MM.1S (cell line): ENCODE data around the gene BLM.

Experiments
- DNase-seq: peaks from one replicate; pipeline ENCODE4 v3.0.0-alpha.2; 2015
- H2AFZ ChIP-seq: fragments of 300-600 bp; sonication (generic); 2 replicates; pipeline ENCODE4 v1.6.0; 2016; ENCODE audit warnings: antibody characterized with exemption, low read length
- H3F3A ChIP-seq: fragments of 300-600 bp; sonication (generic); 2 replicates; pipeline ENCODE4 v1.6.1; 2016; ENCODE audit warnings: mild to moderate bottlenecking, antibody characterized with exemption, low read length, moderate library complexity, mixed read lengths; ENCODE audit not compliant: insufficient read depth
- H3K27ac ChIP-seq: fragments of 300-600 bp; sonication (generic); 2 replicates; pipeline ENCODE4 v1.5.1; 2016; ENCODE audit warnings: mild to moderate bottlenecking, low read length
- H3K27me3 ChIP-seq: fragments of 300-600 bp; sonication (generic); replicated peaks from 2 replicates; pipeline ENCODE4 v1.6.0; 2016; ENCODE audit warnings: low read length; ENCODE audit not compliant: insufficient read depth
- H3K36me3 ChIP-seq: fragments of 300-600 bp; sonication (generic); replicated peaks from 2 replicates; pipeline ENCODE4 v1.6.1; 2016; ENCODE audit warnings: mild to moderate bottlenecking, low read length, mixed read lengths; ENCODE audit not compliant: insufficient read depth
- H3K4me1 ChIP-seq: fragments of 300-600 bp; sonication (generic); 2 replicates; pipeline ENCODE4 v1.6.1; 2016; ENCODE audit warnings: low read length, mixed read lengths
- H3K4me2 ChIP-seq: fragments of 300-600 bp; sonication (generic); 2 replicates; pipeline ENCODE4 v1.6.0; 2016; ENCODE audit warnings: low read depth, low read length
- H3K4me3 ChIP-seq: fragments of 300-600 bp; sonication (generic); 2 replicates; pipeline ENCODE4 v1.5.1; 2016; ENCODE audit warnings: low read length, mixed read lengths
- H3K79me2 ChIP-seq: fragments of 300-600 bp; sonication (generic); 2 replicates; pipeline ENCODE4 v1.6.1; 2016; ENCODE audit warnings: mixed run types, low read length, mixed read lengths
- H3K9ac ChIP-seq: fragments of 300-600 bp; sonication (generic); 2 replicates; pipeline ENCODE4 v1.6.1; 2016; ENCODE audit warnings: low read length, mixed read lengths
- H3K9me2 ChIP-seq: fragments of 300-600 bp; sonication (generic); replicated peaks from 2 replicates; pipeline ENCODE4 v1.6.1; 2016; ENCODE audit warnings: mild to moderate bottlenecking, low read length, mixed read lengths; ENCODE audit not compliant: insufficient read depth
- H3K9me3 ChIP-seq: fragments of 300-600 bp; sonication (generic); replicated peaks from 2 replicates; pipeline ENCODE4 v1.6.1; 2016; ENCODE audit warnings: mild to moderate bottlenecking, low read length, mixed read lengths; ENCODE audit not compliant: insufficient read depth
- H4K20me1 ChIP-seq: fragments of 300-600 bp; sonication (generic); 2 replicates; pipeline ENCODE4 v1.6.1; 2016; ENCODE audit warnings: mild to moderate bottlenecking, low read length, moderate library complexity, mixed read lengths; ENCODE audit not compliant: insufficient read depth
- CTCF ChIP-seq: fragments of 300-600 bp; sonication (generic); IDR thresholded peaks from 2 replicates; pipeline ENCODE4 v1.5.1; 2016; ENCODE audit warnings: antibody characterized with exemption, low read length, mixed read lengths
- EZH2 ChIP-seq: fragments of 300-600 bp; sonication (generic); optimal IDR thresholded peaks from 2 replicates; pipeline ENCODE3; 2017; ENCODE audit warnings: low read depth, mild to moderate bottlenecking, antibody characterized with exemption, low read length, mixed read lengths
- EZH2phosphoT487 ChIP-seq: fragments of 300-600 bp; sonication (generic); IDR thresholded peaks from 2 replicates; pipeline ENCODE4 v1.6.1; 2018; ENCODE audit warnings: antibody characterized with exemption, low read length

BLM gene

GRCh38 chr15:90859234-90860131 lies 142.3 kb downstream of the BLM start:
- no peak overlapping the region for H2AFZ ChIP-seq
- H3K4me2 ChIP-seq, result no peak overlapping the region
- no peaks in the 10 kb centered on the region for H3K9me3 ChIP-seq
- H3K4me1 ChIP-seq, result peaks cover 23% of the 10 kb centered on the region
- no peak overlapping the region for H3K27ac ChIP-seq
- no peak overlapping the region for H3K9ac ChIP-seq
- no peaks in the 10 kb centered on the region for H3K79me2 ChIP-seq
- H3K9me2 ChIP-seq, result no peaks in the 10 kb centered on the region
- H3K27me3 ChIP-seq, result no peaks in the 10 kb centered on the region
- no peaks in the 10 kb centered on the region for H4K20me1 ChIP-seq
- H3K36me3 ChIP-seq, result no peaks in the 10 kb centered on the region
- no peaks in the 10 kb centered on the region for H3F3A ChIP-seq
- DNase-seq, result no peak
- no peak for TF ChIP-seq CTCF
- no peak for TF ChIP-seq EZH2phosphoT487
- TF ChIP-seq EZH2, result no peak
- H3K4me3 ChIP-seq, result no peak overlapping the region

DNA sequence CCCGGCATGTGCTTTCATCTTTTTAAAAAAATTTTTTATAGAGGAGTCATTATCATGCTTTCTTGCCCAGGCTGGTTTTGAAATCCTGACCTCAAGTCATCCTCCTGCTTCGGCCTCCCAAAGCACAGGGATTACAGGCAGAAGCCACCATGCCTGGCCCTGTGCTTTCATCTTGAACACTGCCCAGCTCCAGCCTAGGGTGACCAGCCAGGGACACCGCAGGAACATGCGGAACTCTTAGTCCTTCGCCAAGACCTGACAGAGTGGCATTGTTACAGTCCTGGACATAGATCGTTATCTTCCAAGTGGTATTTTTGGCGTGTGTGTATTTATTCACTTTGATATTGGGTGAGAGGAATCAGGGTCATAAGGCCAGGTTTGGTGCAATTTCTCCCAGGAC lies 143.3 kb downstream of the BLM start:
- Histone ChIP-seq H3K79me2 (no peaks in the 10 kb centered on the region), H3K4me1 (peaks cover 14% of the 10 kb centered on the region), H3K27me3 (no peaks in the 10 kb centered on the region), H3K4me2 (no peak overlapping the region), H3F3A (no peaks in the 10 kb centered on the region), H3K36me3 (no peaks in the 10 kb centered on the region), H3K9me2 (no peaks in the 10 kb centered on the region), H3K27ac (no peak overlapping the region), H2AFZ (no peak overlapping the region), H3K9ac (no peak overlapping the region), H3K4me3 (no peak overlapping the region), H3K9me3 (no peaks in the 10 kb centered on the region), H4K20me1 (no peaks in the 10 kb centered on the region)
- DNase-seq, result no peak
- TF ChIP-seq CTCF (no peak), EZH2phosphoT487 (no peak)

DNA sequence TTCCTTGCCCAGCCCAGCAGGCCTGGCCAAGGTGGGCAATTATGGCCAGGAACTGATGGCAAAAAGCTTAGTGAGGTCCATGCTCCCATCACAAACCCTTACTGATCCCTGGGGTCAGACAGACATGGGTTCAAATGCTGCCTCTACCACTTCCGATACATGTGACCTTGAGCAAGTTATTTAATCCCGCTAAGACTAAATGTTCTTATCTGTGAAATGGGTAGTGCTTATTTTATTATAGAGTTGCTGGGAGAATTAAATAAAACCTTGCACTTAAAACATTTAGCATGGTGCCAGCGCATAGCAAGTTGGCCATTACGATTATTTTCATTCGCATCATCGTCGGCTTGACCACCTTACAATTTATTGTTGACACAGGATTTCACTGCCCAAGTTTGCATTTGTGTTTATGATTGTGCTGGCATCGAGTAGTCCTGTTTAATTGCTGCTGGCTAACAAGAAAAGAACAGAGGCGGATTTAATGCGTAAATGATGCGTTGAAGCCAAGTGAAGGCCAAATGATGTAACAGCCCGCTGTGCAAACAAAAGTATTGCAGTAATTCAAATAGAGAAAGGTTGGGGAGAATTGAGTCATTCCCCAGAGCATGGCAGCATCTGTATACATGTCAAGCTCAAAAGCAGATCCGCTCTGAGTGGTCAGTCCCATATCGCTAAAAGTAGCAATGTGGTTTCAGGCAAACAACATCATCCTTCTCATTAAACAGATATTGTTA lies 144.0 kb downstream of the BLM start:
- no peak for DNase-seq
- no peaks in the 10 kb centered on the region for H3K36me3 ChIP-seq
- H3K9me3 ChIP-seq, result no peaks in the 10 kb centered on the region
- no peak overlapping the region for H3K27ac ChIP-seq
- H4K20me1 ChIP-seq, result no peaks in the 10 kb centered on the region
- TF ChIP-seq CTCF (no peak), EZH2 (no peak), EZH2phosphoT487 (no peak)
- H2AFZ ChIP-seq, result no peak overlapping the region
- no peaks in the 10 kb centered on the region for H3K79me2 ChIP-seq
- H3K9ac ChIP-seq, result no peak overlapping the region
- no peak overlapping the region for H3K4me3 ChIP-seq
- no peaks in the 10 kb centered on the region for H3K27me3 ChIP-seq
- H3K9me2 ChIP-seq, result no peaks in the 10 kb centered on the region
- H3K4me1 ChIP-seq, result peaks cover 8% of the 10 kb centered on the region
- no peak overlapping the region for H3K4me2 ChIP-seq
- H3F3A ChIP-seq, result no peaks in the 10 kb centered on the region
